NCI-H524 (cell line): ENCODE results near the gene IFT74.

Experiments used
- DNase-seq, 2 experiments: peaks; one replicate each; lab custom pipeline; 2025; lab: John Stamatoyannopoulos, UW

The IFT74 gene

GRCh38 chr9:26955921-26956859 is at the start of gene IFT74:
Gene IFT74, plus strand, starts transcription at chr9:26956412. Its CDS starts 5,556 bp downstream, at chr9:26961968.
- DNase-seq = peak; percentile 94 to 96

- DNase-seq = no peak
These were observed 43.0 kb upstream of the IFT74 start for GRCh38 chr9:26913138-26913668.

GRCh38 chr9:26919698-26920097 is 36.5 kb upstream of the IFT74 start:
- DNase-seq = no peak

- DNase-seq = no peak
These were observed 30.6 kb upstream of the IFT74 start for GRCh38 chr9:26925609-26926008.

GRCh38 chr9:26928902-26929495 is 27.2 kb upstream of the IFT74 start:
- DNase-seq = no peak

- DNase-seq = no peak
These were observed 20.4 kb upstream of the IFT74 start for GRCh38 chr9:26935847-26936246.

GRCh38 chr9:26937816-26938371 is 18.3 kb upstream of the IFT74 start:
- DNase-seq = no peak

GRCh38 chr9:26939955-26940711 is 16.1 kb upstream of the IFT74 start:
- no peak for DNase-seq

GRCh38 chr9:26940779-26941178 is 15.4 kb upstream of the IFT74 start:
- no peak for DNase-seq

GRCh38 chr9:26945591-26945990 is 10.6 kb upstream of the IFT74 start:
- DNase-seq = no peak

- peak; percentile 83 to 85 for DNase-seq
These were observed 9.2 kb upstream of the IFT74 start, which contains the start of gene PLAA for GRCh38 chr9:26946753-26947727. Gene PLAA, minus strand, starts transcription at chr9:26947242. Its CDS starts 197 bp downstream, at chr9:26947045.

- DNase-seq = no peak
These were observed 8.5 kb upstream of the IFT74 start for GRCh38 chr9:26947736-26948135.

- DNase-seq = no peak
These were observed 6.6 kb upstream of the IFT74 start for GRCh38 chr9:26949637-26950069.

GRCh38 chr9:26950521-26950920 is 5.7 kb upstream of the IFT74 start:
- no peak for DNase-seq

- no peak for DNase-seq
These were observed 4.4 kb upstream of the IFT74 start for GRCh38 chr9:26951794-26952193.

- no peak for DNase-seq
These were observed 2.1 kb upstream of the IFT74 start for GRCh38 chr9:26954050-26954508.

GRCh38 chr9:26955222-26955903 is 849 bp upstream of the IFT74 start:
- DNase-seq = no peak

GRCh38 chr9:26956860-26957233 is 635 bp downstream of the IFT74 start:
- peak in 1 of 2 experiments; percentile 27 for DNase-seq

GRCh38 chr9:26971721-26972120 is 15.5 kb downstream of the IFT74 start:
- no peak for DNase-seq

- DNase-seq = no peak
These were observed 17.8 kb downstream of the IFT74 start for GRCh38 chr9:26973989-26974388.
